HG03354 (cell line): ENCODE results near the gene LAPTM4A.
A peak's percentile ranks its signal among the peaks of the same experiment; 100 is the strongest.
"Not testable (repeated sequence)": the region's sequence is repeated elsewhere in the genome, so short reads cannot be mapped to it uniquely, and the experiment has no call there.

ENCODE experiments used
- ATAC-seq: cut with Tn5 transposase; IDR thresholded peaks from one replicate; pipeline ENCODE4 v1.9.1; 2021; ENCODE audit warnings: mild to moderate bottlenecking; ENCODE audit not compliant: unreplicated experiment, poor library complexity, severe bottlenecking

The LAPTM4A gene

GRCh38 chr2:20054931-20055330 lies 3.5 kb upstream of the LAPTM4A start:
- no peak for ATAC-seq

DNA sequence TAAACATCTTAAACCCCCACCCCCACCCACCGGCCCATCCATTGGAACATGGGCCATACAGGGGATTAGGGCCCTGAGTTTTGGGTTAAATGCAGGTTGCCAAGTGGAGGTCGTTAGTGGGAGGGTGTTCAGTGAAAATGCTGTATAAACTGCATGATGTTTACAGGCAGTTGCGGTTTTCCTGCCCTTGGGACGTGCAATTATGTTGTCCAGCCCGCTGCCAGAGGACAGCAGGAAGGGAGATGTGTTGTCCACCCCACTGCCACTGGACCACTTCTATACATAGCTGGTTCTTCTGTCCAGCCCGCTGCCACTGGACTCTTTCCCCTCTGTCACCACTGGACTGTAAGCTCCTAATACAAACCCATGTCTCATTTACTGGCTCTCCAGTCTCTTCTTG lies 2.7 kb upstream of the LAPTM4A start:
- ATAC-seq: no peak

GRCh38 chr2:20052861-20053281 lies 1.4 kb upstream of the LAPTM4A start:
- no peak for ATAC-seq

- no peak for ATAC-seq
These were observed 912 bp upstream of the LAPTM4A start for GRCh38 chr2:20052229-20052851.

- peak; percentile 30 for ATAC-seq
These were observed 539 bp downstream of the LAPTM4A start for GRCh38 chr2:20050646-20051531.

DNA sequence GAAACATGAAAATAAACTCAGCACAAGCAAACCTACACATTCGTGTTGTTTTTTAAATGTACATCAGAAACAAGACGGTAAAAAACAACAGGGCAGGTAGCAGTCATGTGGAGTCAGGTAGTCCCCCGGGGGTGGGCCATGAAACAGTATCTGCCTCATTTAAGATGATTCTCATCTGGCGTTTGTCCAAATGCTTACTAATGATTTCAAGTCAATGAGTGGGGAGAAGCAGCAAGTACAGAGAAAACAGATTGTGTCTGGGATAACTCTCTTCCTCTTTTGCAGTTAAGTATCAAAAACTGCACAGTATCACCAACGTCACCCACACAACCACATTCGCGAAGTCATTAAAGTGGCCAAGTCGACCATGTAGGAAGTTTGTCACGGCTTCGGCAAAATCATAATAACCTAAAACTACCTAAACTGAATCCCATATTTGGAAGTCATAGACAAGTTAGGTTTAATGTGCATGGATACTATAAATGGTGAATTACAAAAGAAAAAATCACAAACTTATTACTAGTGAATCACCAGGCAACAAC lies 1.3 kb downstream of the LAPTM4A start:
- peak; percentile 35 for ATAC-seq

DNA sequence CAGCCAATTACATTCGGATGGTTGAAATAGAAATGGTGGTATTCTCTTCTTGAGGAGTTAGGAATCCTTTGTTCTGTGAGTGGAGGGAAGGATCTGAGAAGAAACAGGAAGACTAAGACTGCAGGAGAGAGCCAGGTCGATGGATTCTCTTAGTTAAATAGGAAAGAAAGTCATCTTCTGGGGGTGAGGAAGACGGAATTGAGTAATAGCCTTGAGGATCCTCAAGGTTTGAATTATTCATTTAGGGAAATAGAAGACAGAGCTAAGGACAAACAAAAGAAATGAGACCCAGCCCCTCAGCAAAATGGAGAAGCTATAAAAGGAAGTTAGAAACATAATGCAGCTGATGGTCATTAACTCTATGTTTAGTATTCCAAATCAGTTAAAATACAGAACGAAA lies 1.8 kb downstream of the LAPTM4A start:
- ATAC-seq: no peak

GRCh38 chr2:20048488-20049448 lies 2.7 kb downstream of the LAPTM4A start:
- ATAC-seq: no peak

DNA sequence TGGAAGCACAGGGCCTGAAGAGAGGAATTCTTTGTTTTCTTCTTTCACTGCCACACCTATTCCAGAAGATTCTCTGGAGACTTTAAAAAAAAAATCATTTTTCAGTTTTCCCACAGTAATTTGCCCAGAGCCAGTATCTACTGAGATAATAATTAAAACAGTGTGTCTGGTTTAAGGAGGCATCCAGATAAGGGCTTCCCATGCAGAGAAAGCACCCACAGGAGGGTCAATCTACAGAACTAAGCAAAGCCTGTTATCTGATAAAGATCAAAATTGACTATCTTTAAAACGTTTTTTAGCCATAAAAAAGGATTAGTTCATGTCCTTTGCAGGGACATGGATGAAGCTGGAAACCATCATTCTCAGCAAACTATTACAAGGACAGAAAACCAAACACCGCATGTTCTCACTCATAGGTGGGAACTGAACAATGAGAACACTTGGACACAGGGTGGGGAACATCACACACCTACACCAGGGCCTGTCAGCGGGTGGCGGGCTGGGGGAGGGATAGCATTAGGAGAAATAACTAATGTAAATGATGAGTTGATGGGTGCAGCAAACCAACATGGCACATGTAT lies 5.6 kb downstream of the LAPTM4A start:
- ATAC-seq: not testable (repeated sequence)

- no peak for ATAC-seq
These were observed 6.7 kb downstream of the LAPTM4A start for GRCh38 chr2:20044778-20045177.

- no peak for ATAC-seq
These were observed 8.9 kb downstream of the LAPTM4A start for GRCh38 chr2:20042531-20042930.

DNA sequence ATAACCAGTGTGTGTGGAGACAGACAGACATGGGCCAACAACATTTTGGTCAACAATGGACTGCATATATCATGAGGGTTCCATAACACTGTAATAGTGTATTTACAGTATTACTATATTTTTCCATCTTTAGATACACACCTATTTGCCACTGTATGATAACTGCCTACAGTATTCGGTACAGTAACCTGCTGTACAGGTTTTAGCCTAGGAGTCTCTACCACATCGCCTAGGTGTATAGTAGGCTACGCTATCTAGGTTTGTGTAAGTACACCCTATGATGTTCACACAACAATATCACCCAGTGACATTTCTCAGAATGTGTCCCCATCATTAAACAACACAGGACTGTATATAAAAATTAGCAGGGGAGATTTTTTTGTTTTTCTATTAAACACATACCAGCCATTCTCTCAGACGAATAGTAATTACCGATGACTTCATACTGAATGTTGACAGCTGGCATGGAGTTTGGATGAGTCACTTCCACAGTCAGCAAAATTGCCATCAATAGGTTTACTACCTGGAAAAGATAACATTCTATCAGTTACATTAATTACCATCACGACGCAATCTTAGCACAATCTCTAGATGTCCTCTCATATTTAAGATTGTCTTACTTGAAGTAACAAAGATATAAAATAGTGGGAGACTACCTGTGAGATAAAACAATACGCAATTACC lies 10.8 kb downstream of the LAPTM4A start:
- ATAC-seq: no peak

GRCh38 chr2:20037660-20038059 lies 13.8 kb downstream of the LAPTM4A start:
- no peak for ATAC-seq

- peak; percentile 61 for ATAC-seq
These were observed 15.3 kb downstream of the LAPTM4A start for GRCh38 chr2:20035955-20036666.

DNA sequence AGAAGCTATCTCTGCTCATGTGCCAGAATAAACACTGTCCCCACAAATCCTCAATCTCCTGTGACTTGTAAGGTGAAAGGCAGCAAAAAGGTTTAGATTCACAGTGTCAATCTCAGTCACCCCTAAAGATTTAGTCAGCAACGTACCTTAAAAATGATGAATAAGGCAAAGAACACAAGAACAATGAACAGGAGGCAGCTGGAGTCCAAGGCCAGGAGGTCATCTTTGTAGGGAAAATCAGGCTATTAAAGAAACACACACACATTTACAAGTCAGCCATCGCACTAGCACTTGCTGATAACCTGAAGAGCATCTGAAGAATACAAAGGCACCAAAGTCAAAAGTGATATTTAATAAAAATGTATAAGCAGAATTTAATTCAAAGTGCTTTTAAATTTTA lies 16.6 kb downstream of the LAPTM4A start:
- ATAC-seq: no peak

DNA sequence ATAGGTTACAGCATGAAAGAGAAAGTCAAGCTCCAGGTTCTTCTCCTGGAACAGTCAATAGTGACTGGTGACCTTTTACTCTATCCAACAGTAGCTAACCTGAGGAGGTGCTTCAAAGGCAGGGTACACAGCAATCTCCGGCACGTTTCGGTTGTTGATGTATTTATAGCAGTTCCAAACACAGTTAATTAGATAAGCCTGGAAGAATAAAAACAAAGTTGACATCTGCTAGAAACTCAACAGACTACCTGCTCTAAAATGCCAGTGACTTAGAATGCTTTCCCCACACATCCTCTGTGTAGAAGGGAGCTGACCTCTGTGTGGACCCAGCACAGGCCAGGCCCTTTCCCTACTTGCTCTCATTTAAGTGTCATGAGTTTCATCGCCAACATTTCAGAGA lies 17.2 kb downstream of the LAPTM4A start:
- ATAC-seq: no peak

GRCh38 chr2:20033322-20033721 lies 18.1 kb downstream of the LAPTM4A start:
- no peak for ATAC-seq

DNA sequence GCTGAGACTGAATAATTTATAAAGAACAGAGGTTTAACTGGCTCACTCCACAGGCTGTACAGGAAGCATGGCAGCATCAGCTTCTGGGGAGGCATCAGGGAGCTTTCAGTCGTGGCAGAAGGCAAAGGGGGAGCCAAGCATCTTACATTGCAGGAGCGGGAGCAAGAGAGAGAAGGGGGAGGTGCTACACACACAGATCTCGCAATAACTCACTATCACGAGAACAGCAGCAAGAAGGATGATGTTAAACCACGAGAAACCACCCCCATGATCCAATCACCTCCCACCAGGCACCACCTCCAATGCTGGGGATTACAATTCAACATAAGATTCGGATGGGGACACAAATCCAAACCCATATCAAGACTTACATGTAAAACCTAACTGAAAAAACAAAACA lies 21.2 kb downstream of the LAPTM4A start:
- ATAC-seq: no peak
